ENCODE data around the gene SNX1. TPM values are rescaled to one million over a fixed set of nuclear protein-coding genes. Genes with fewer than 3 reads are reported as not detected.

Gene SNX1
- total and polyA plus RNA-seq, 2 of the 8 experiments (the other 6 are each of a cell fraction or from before 2014, with no cell fraction given): 27.9 to 59.8 TPM

- TF ChIP-seq CHD7 (IDR thresholded peaks at IDR 0.05; ENCODE audit: insufficient replicate concordance, low read length) (no peak), EZH2 (IDR thresholded peaks at IDR 0.05; ENCODE audit: low read depth, low read length, severe bottlenecking) (peak; percentile 51), JUN (IDR thresholded peaks at IDR 0.05; ENCODE audit: low read depth, low read length) (no peak), CBX5 (IDR thresholded peaks at IDR 0.05; ENCODE audit: low read depth, low read length) (no peak), CTCF (IDR thresholded peaks at IDR 0.05; ENCODE audit: control extremely low read depth in 1 of 3, insufficient read depth in 1 of 3, low read depth in 1 of 3, low read length in 3 of 3) (no peak), BACH1 (IDR thresholded peaks at IDR 0.05; ENCODE audit: low read length) (no peak), RBBP5 (IDR thresholded peaks at IDR 0.05; ENCODE audit: borderline replicate concordance, low read depth, low read length) (peak; percentile 53; the same call in 1 of the 2 replicates)
These were observed 56.1 kb downstream of the SNX1 start, which contains the start of gene SNX22 (continued) for GRCh38 chr15:64151727-64152506.

Measured in H1 (cell line).